ENCODE measurements around the gene MAEL. TPM values are rescaled to one million over a fixed set of nuclear protein-coding genes. Genes with fewer than 3 reads are reported as not detected.

Gene MAEL
- polyA plus RNA-seq, 1 donor from 2014 or later, result not detected

GRCh38 chr1:166960858-166961474 is 28.1 kb upstream of the MAEL start:
- H3F3A ChIP-seq (ENCODE audit: insufficient read depth, low read length, poor library complexity, severe bottlenecking), result no peaks in the 10 kb centered on the region
- H4K20me1 ChIP-seq (ENCODE audit: insufficient read depth), result no peaks in the 10 kb centered on the region
- H3K4me3 ChIP-seq (ENCODE audit: low read length), result no peak overlapping the region
- no peak overlapping the region for H3K4me2 ChIP-seq (ENCODE audit: low read length)
- H3K36me3 ChIP-seq (ENCODE audit: insufficient read depth, low read length), result no peaks in the 10 kb centered on the region
- no peak overlapping the region for H2AFZ ChIP-seq (ENCODE audit: low read depth, low read length)
- H3K9ac ChIP-seq (ENCODE audit: low read length), result no peak overlapping the region
- H3K9me3 ChIP-seq (ENCODE audit: low read length), result no peaks in the 10 kb centered on the region
- H3K27ac ChIP-seq (ENCODE audit: low read length), result no peak overlapping the region
- no peaks in the 10 kb centered on the region for H3K79me2 ChIP-seq (replicated peaks; ENCODE audit: insufficient read depth, low read length)
- no peaks in the 10 kb centered on the region for H3K9me2 ChIP-seq (ENCODE audit: insufficient read depth, low read length)
- no peaks in the 10 kb centered on the region for H3K27me3 ChIP-seq (ENCODE audit: insufficient read depth, low read depth, low read length)
- TF ChIP-seq RAD21 (conservative IDR thresholded peaks at IDR 0.05), result no peak
- TF ChIP-seq SMC3 (conservative IDR thresholded peaks at IDR 0.05; ENCODE audit: poor library complexity), result no peak
- no peak for TF ChIP-seq EZH2 (IDR thresholded peaks at IDR 0.05; ENCODE audit: borderline replicate concordance, insufficient read depth, low read length, poor library complexity, severe bottlenecking)
- no peak for TF ChIP-seq MXI1 (conservative IDR thresholded peaks at IDR 0.05; ENCODE audit: poor library complexity, severe bottlenecking)
- TF ChIP-seq TAF1 (IDR thresholded peaks at IDR 0.05; ENCODE audit: low read depth), result no peak
- TF ChIP-seq EP300 (conservative IDR thresholded peaks at IDR 0.05; ENCODE audit: poor library complexity, severe bottlenecking), result no peak
- TF ChIP-seq CTCF (IDR thresholded peaks at IDR 0.05; ENCODE audit: poor library complexity, severe bottlenecking), result no peak
- no peak for TF ChIP-seq POLR2AphosphoS5 (IDR thresholded peaks at IDR 0.05)
- TF ChIP-seq REST (IDR thresholded peaks at IDR 0.05; ENCODE audit: borderline replicate concordance), result no peak

- H3K27ac ChIP-seq (ENCODE audit: low read length), result no peak overlapping the region
- no peak overlapping the region for H3K4me2 ChIP-seq (ENCODE audit: low read length)
- no peaks in the 10 kb centered on the region for H3F3A ChIP-seq (ENCODE audit: insufficient read depth, low read length, poor library complexity, severe bottlenecking)
- no peak overlapping the region for H3K4me3 ChIP-seq (ENCODE audit: low read length)
- no peaks in the 10 kb centered on the region for H3K36me3 ChIP-seq (ENCODE audit: insufficient read depth, low read length)
- H3K9me3 ChIP-seq (ENCODE audit: low read length), result no peaks in the 10 kb centered on the region
- TF ChIP-seq EP300 (conservative IDR thresholded peaks at IDR 0.05; ENCODE audit: poor library complexity, severe bottlenecking), result no peak
- TF ChIP-seq POLR2AphosphoS5 (IDR thresholded peaks at IDR 0.05), result no peak
- TF ChIP-seq RAD21 (conservative IDR thresholded peaks at IDR 0.05), result no peak
- no peaks in the 10 kb centered on the region for H4K20me1 ChIP-seq (ENCODE audit: insufficient read depth)
- no peak overlapping the region for H3K9ac ChIP-seq (ENCODE audit: low read length)
- no peaks in the 10 kb centered on the region for H3K79me2 ChIP-seq (replicated peaks; ENCODE audit: insufficient read depth, low read length)
- H2AFZ ChIP-seq (ENCODE audit: low read depth, low read length), result no peak overlapping the region
- peaks cover 2% of the 10 kb centered on the region for H3K27me3 ChIP-seq (ENCODE audit: insufficient read depth, low read depth, low read length)
- H3K9me2 ChIP-seq (ENCODE audit: insufficient read depth, low read length), result no peaks in the 10 kb centered on the region
Measured at GRCh38 chr1:166969074-166969677, 19.9 kb upstream of the MAEL start.

All from neural cell (in vitro differentiated cells).